WTC11 (cell line): ENCODE measurements around the gene TRIM2. TPM values are rescaled to one million over a fixed set of nuclear protein-coding genes. Genes with fewer than 3 reads are reported as not detected.

Experiments
- ATAC-seq: fragments of 200-7000 bp; cut with Tn5 transposase; 2 replicates; pipeline ENCODE4 v1.10.0; 2021; ENCODE audit warnings: mild to moderate bottlenecking, moderate library complexity
- CTCF ChIA-PET: fragments of 300-600 bp; sonication (Branson Sonifier 250); formaldehyde crosslinking; loops from one replicate; lab custom pipeline; 2021; ENCODE audit warnings: antibody characterized with exemption; lab: Charles Lee
- POLR2A ChIA-PET: fragments of 350-600 bp; sonication (Branson Sonifier 250); formaldehyde crosslinking; loops from one replicate; lab custom pipeline; 2021; ENCODE audit warnings: antibody characterized with exemption; lab: Charles Lee
- DNase-seq: peaks from one replicate; pipeline ENCODE4 v3.0.0; 2021; ENCODE audit warnings: low spot score
- H3K27ac Mint-ChIP-seq: 2 replicates; pipeline ENCODE4 v1.8.0; 2021; ENCODE audit warnings: mixed read lengths
- H3K27me3 Mint-ChIP-seq: 2 replicates; pipeline ENCODE4 v1.8.0; 2021; ENCODE audit warnings: low read depth, mild to moderate bottlenecking, moderate library complexity, mixed read lengths
- H3K36me3 Mint-ChIP-seq: 2 replicates; pipeline ENCODE4 v1.8.0; 2021; ENCODE audit warnings: mixed read lengths
- H3K4me1 Mint-ChIP-seq: 2 replicates; pipeline ENCODE4 v1.8.0; 2022; ENCODE audit warnings: mixed read lengths
- H3K4me3 Mint-ChIP-seq: 2 replicates; pipeline ENCODE4 v1.8.0; 2021; ENCODE audit warnings: mild to moderate bottlenecking, moderate library complexity, mixed read lengths
- H3K9me3 Mint-ChIP-seq: 2 replicates; pipeline ENCODE4 v1.8.0; 2021; ENCODE audit warnings: mixed read lengths
- AFF4 ChIP-seq: sonication (generic); formaldehyde crosslinking; IDR thresholded peaks from 2 replicates; pipeline ENCODE4 v1.8.1; 2023; ENCODE audit warnings: mild to moderate bottlenecking, missing genetic modification reagents, borderline replicate concordance
- AR ChIP-seq: fragments of 250-450 bp; sonication (Bioruptor Pico); IDR thresholded peaks from 2 replicates; pipeline ENCODE4 v1.9.0; 2021; ENCODE audit warnings: mild to moderate bottlenecking
- ATF2 ChIP-seq: sonication (generic); formaldehyde crosslinking; IDR thresholded peaks from 2 replicates; pipeline ENCODE4 v1.8.1; 2022; ENCODE audit warnings: low read depth, missing genetic modification reagents, borderline replicate concordance
- GRHL2 ChIP-seq: fragments of 250-450 bp; sonication (Bioruptor Pico); IDR thresholded peaks from 2 replicates; pipeline ENCODE4 v1.8.0; 2022; ENCODE audit warnings: mild to moderate bottlenecking, moderate library complexity; ENCODE audit not compliant: insufficient replicate concordance, severe bottlenecking
- NR1H2 ChIP-seq: sonication (generic); formaldehyde crosslinking; IDR thresholded peaks from 2 replicates; pipeline ENCODE4 v1.9.0; 2021; ENCODE audit warnings: mild to moderate bottlenecking, moderate library complexity, missing genetic modification reagents
- NR3C1 ChIP-seq: sonication (generic); formaldehyde crosslinking; conservative IDR thresholded peaks from 2 replicates; pipeline ENCODE4 v1.8.1; 2023; ENCODE audit warnings: low read depth, mild to moderate bottlenecking, missing genetic modification reagents
- TEAD1 ChIP-seq: sonication (generic); formaldehyde crosslinking; IDR thresholded peaks from 2 replicates; pipeline ENCODE4 v1.8.0; 2022; ENCODE audit warnings: mild to moderate bottlenecking, missing genetic modification reagents
- TP53 ChIP-seq: sonication (generic); formaldehyde crosslinking; IDR thresholded peaks from 2 replicates; pipeline ENCODE4 v1.8.1; 2023; ENCODE audit warnings: mild to moderate bottlenecking, missing genetic modification reagents
- USF2 ChIP-seq: sonication (generic); formaldehyde crosslinking; IDR thresholded peaks from 2 replicates; pipeline ENCODE4 v1.8.1; 2023; ENCODE audit warnings: mild to moderate bottlenecking, missing genetic modification reagents, moderate library complexity
- ZNF416 ChIP-seq: fragments of 250-450 bp; sonication (Bioruptor Pico); IDR thresholded peaks from 2 replicates; pipeline ENCODE4 v1.9.0; 2021; ENCODE audit warnings: mild to moderate bottlenecking, inconsistent platforms
- total RNA-seq: library from RNA; stranded (reverse); gene quantifications from 3 replicates; pipeline ENCODE4 v1.2.3, GENCODE V29; 2021
- TF ChIP-seq, protein P1 (sequence below): sonication (generic); formaldehyde crosslinking; IDR thresholded peaks from 2 replicates; pipeline ENCODE4 v1.8.1; 2023; ENCODE audit warnings: mild to moderate bottlenecking, moderate library complexity, missing genetic modification reagents
- TF ChIP-seq, protein P2 (sequence below): fragments of 250-450 bp; sonication (Bioruptor Pico); IDR thresholded peaks from 2 replicates; pipeline ENCODE4 v1.9.0; 2021; ENCODE audit warnings: moderate library complexity, mild to moderate bottlenecking, inconsistent platforms, borderline replicate concordance
- TF ChIP-seq, protein P3 (sequence below): fragments of 250-450 bp; sonication (Bioruptor Pico); IDR thresholded peaks from 2 replicates; pipeline ENCODE4 v1.9.0; 2021; ENCODE audit warnings: mild to moderate bottlenecking, borderline replicate concordance

TRIM2 gene
- total RNA-seq, 1 experiment from 2014 or later = 54.5 TPM

DNA sequence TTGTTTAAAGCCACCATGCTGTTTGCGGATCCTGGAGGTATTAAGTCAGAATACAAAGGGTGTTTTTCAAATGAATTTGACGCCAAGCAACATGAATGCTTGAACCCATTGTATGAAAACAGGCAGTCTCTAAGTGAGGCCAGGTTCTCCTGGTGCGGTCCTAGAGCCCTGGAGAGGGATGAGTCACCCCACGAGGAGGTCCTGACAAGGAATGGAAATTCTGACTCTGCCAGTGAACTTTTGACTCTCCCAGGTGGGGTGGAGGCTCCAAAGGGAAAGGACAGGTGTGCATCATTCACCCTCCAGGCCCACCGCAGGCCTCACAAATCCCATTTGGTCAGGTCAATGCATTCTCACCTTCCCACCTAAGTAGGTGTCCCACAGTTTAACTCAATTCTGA is 1.5 kb downstream of the TRIM2 start:
- Mint-ChIP-seq H3K4me3 (peak overlapping the region; percentile 79), H3K4me1 (peaks cover 60% of the 10 kb centered on the region), H3K9me3 (no peaks in the 10 kb centered on the region), H3K36me3 (peaks cover 19% of the 10 kb centered on the region), H3K27ac (peak overlapping the region; percentile 34), H3K27me3 (peaks cover 5% of the 10 kb centered on the region; the same call in 1 of the 2 replicates)
- ChIA-PET CTCF (interaction anchor here (1.4 to 3.4 kb wide), 5 partner anchors 27 to 63 kb away, joined by 4 to 29 read pairs (median 6); no protein-coding TSS in a partner anchor), POLR2A (interaction anchor here (0.6 kb wide), 1 partner anchor 111 kb away, joined by 7 read pairs; no protein-coding TSS in a partner anchor)
- no peak for ATAC-seq
- TF ChIP-seq AFF4 = no peak
- TF ChIP-seq TP53 = no peak
- TF ChIP-seq, protein P1, sequence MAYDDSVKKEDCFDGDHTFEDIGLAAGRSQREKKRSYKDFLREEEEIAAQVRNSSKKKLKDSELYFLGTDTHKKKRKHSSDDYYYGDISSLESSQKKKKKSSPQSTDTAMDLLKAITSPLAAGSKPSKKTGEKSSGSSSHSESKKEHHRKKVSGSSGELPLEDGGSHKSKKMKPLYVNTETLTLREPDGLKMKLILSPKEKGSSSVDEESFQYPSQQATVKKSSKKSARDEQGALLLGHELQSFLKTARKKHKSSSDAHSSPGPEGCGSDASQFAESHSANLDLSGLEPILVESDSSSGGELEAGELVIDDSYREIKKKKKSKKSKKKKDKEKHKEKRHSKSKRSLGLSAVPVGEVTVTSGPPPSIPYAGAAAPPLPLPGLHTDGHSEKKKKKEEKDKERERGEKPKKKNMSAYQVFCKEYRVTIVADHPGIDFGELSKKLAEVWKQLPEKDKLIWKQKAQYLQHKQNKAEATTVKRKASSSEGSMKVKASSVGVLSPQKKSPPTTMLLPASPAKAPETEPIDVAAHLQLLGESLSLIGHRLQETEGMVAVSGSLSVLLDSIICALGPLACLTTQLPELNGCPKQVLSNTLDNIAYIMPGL (CRISPR knock-in tag) = 0 out of 2 replicates have a peak, but pooled peaks have one; percentile 29
- TF ChIP-seq, all 79 proteins: peak for 1
- peak; percentile 25 for DNase-seq

DNA sequence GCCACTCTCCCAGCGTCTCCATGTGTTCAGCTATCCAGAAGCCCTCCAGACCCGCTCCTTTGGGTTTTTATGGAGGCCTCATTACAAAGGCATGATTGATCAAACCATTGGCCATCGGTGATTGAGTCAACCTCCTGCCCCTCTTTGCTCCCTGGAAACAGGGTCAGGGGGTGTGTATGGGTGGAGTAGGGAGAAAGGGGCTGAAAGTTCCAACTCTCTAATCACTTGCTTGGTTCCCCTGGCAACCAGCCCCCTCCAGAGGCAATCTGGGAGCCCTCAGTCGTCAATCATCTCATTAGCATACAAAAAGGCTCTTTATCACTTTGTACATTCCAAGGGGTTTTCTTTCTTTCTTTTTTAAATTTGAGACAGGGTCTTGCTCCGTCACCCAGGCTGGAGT is 2.3 kb downstream of the TRIM2 start:
- TF ChIP-seq NR3C1 (CRISPR knock-in tag) = no peak
- TF ChIP-seq TEAD1 (CRISPR knock-in tag) = peak; percentile 82; the same call in 1 of the 2 replicates
- Mint-ChIP-seq H3K27ac (peak overlapping the region; percentile 97), H3K4me1 (peaks cover 60% of the 10 kb centered on the region), H3K9me3 (no peaks in the 10 kb centered on the region), H3K4me3 (peak overlapping the region; percentile 79), H3K36me3 (peaks cover 25% of the 10 kb centered on the region), H3K27me3 (peaks cover 5% of the 10 kb centered on the region; the same call in 1 of the 2 replicates)
- CTCF ChIA-PET = interaction anchor here (0.8 to 3.4 kb wide), 6 partner anchors 9 to 64 kb away, joined by 3 to 29 read pairs (median 7); no protein-coding TSS in a partner anchor
- ATAC-seq = peak; percentile 61
- DNase-seq = peak; percentile 69
- POLR2A ChIA-PET = no interaction called here

DNA sequence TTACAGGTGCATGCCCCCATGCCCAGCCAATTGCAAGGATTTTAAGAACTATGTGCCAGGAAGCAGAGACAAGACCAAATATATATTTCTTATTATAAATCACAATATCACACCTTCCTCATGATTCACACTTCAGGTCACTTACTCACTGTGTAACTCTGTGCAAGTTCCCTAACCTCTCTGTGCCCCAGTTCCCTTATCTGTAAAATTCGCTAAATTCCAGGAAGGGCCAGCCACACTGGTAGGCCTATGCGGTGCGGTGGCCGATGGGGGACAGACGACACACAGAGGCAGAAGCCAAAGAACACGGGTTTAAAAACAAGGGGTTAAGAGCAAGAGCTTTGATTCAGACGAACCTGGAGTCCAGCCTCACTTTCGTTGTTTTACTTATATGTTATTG is 2.8 kb downstream of the TRIM2 start:
- Mint-ChIP-seq H3K27ac (peak overlapping the region; percentile 97), H3K36me3 (peaks cover 29% of the 10 kb centered on the region), H3K4me1 (peaks cover 60% of the 10 kb centered on the region), H3K9me3 (peaks cover 4% of the 10 kb centered on the region), H3K27me3 (peaks cover 5% of the 10 kb centered on the region; the same call in 1 of the 2 replicates), H3K4me3 (peak overlapping the region; percentile 79)
- ChIA-PET CTCF (interaction anchor here (0.8 to 1.6 kb wide), 4 partner anchors 9 to 26 kb away, joined by 3 to 9 read pairs (median 4); no protein-coding TSS in a partner anchor), POLR2A (interaction anchor here (0.6 kb wide), 1 partner anchor 614 kb away, joined by 5 read pairs; no protein-coding TSS in a partner anchor)
- ATAC-seq = peak; percentile 6
- DNase-seq = no peak
- TF ChIP-seq NR1H2 (CRISPR knock-in tag) (no peak), USF2 (CRISPR knock-in tag) (no peak), ZNF416 (CRISPR knock-in tag) (no peak), AR (CRISPR knock-in tag) (no peak), GRHL2 (CRISPR knock-in tag) (no peak), ATF2 (no peak)
- TF ChIP-seq, protein P2, sequence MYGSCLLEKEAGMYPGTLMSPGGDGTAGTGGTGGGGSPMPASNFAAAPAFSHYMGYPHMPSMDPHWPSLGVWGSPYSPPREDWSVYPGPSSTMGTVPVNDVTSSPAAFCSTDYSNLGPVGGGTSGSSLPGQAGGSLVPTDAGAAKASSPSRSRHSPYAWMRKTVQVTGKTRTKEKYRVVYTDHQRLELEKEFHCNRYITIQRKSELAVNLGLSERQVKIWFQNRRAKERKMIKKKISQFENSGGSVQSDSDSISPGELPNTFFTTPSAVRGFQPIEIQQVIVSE = no peak
- TF ChIP-seq, protein P3, sequence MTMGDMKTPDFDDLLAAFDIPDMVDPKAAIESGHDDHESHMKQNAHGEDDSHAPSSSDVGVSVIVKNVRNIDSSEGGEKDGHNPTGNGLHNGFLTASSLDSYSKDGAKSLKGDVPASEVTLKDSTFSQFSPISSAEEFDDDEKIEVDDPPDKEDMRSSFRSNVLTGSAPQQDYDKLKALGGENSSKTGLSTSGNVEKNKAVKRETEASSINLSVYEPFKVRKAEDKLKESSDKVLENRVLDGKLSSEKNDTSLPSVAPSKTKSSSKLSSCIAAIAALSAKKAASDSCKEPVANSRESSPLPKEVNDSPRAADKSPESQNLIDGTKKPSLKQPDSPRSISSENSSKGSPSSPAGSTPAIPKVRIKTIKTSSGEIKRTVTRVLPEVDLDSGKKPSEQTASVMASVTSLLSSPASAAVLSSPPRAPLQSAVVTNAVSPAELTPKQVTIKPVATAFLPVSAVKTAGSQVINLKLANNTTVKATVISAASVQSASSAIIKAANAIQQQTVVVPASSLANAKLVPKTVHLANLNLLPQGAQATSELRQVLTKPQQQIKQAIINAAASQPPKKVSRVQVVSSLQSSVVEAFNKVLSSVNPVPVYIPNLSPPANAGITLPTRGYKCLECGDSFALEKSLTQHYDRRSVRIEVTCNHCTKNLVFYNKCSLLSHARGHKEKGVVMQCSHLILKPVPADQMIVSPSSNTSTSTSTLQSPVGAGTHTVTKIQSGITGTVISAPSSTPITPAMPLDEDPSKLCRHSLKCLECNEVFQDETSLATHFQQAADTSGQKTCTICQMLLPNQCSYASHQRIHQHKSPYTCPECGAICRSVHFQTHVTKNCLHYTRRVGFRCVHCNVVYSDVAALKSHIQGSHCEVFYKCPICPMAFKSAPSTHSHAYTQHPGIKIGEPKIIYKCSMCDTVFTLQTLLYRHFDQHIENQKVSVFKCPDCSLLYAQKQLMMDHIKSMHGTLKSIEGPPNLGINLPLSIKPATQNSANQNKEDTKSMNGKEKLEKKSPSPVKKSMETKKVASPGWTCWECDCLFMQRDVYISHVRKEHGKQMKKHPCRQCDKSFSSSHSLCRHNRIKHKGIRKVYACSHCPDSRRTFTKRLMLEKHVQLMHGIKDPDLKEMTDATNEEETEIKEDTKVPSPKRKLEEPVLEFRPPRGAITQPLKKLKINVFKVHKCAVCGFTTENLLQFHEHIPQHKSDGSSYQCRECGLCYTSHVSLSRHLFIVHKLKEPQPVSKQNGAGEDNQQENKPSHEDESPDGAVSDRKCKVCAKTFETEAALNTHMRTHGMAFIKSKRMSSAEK = no peak
